GM18508 (cell line): ENCODE results near the gene NAE1.

ENCODE experiments used
- ATAC-seq: cut with Tn5 transposase; IDR thresholded peaks from one replicate; pipeline ENCODE4 v1.9.1; 2021; ENCODE audit warnings: moderate number of reproducible peaks; ENCODE audit not compliant: insufficient read depth, unreplicated experiment

Gene NAE1

DNA sequence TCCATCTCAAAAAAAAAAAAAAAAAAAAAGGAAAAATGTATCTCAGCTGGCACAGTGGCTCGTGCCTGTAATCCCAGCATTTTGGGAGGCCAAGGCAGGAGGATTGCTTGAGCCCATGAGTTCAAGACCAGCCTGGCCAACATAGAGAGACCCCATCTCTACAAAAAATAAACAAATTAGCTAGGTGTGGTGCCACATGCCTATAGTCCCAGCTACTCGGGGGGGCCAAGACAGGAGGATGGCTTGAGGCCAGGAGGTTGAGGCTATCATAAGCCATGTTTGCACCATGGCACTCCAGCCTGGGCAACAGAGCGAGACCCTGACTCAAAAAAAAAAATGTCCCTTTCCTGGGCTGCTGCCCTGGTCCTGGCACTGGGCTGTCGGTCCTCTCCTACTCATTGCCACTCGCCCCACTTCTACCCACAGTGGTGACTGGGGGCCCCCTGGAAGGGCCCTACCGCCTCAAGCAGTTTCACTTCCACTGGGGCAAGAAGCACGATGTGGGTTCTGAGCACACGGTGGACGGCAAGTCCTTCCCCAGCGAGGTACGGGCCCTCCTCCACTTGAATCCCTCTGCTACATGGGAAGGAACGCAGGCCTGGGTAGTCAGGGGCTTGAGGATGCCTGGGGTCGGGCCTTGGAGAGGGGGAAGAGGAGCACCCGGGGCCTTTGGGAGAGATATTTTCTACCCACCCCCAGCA is 19.5 kb upstream of the NAE1 start:
- ATAC-seq = no peak

DNA sequence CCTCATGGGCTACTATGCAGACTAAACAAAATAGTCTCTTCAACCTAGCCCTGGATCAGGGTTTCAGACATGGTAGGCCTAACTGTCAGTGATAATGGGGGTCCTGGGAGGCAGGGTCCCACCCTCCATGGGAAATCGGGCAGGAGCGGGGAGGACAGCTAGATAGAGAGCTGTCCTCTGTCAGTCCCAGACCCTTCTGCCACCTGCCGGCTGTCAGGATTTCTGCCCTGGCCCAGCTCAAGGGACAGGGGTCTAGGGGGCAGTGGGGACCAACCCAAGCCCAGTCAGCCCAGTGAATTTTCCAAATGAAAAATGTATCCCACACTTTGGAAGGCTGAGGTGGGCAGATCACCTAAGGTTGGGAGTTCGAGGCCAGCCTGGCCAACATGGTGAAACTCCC is 18.8 kb upstream of the NAE1 start:
- ATAC-seq = no peak

DNA sequence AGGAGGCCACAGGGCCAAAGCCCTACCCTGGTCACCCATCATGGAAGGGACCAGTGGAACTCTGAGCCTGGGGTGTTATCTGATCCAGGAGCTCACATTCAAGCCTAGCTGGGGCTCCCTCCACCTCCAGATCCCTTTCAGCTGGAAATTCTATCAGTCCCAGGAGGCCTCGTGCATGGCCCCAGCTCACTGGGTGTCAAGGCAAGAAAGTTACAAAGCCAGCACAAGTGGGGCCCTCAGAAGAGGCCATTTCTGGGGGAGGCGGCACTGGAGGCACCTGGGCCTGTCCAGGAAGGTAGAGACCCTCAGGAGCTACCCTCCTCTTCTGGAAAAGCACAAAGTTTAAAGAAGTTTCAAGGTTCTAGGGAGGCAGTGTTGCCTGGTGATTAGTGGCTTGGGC is 18.2 kb upstream of the NAE1 start:
- ATAC-seq = no peak

- no peak for ATAC-seq
Measured at GRCh38 chr16:66848172-66848571, 17.4 kb upstream of the NAE1 start.

- ATAC-seq = no peak
Measured at GRCh38 chr16:66847533-66848067, 16.8 kb upstream of the NAE1 start.

- no peak for ATAC-seq
Measured at GRCh38 chr16:66846831-66847230, 16.1 kb upstream of the NAE1 start.

GRCh38 chr16:66846266-66846665 is 15.5 kb upstream of the NAE1 start:
- ATAC-seq = no peak

DNA sequence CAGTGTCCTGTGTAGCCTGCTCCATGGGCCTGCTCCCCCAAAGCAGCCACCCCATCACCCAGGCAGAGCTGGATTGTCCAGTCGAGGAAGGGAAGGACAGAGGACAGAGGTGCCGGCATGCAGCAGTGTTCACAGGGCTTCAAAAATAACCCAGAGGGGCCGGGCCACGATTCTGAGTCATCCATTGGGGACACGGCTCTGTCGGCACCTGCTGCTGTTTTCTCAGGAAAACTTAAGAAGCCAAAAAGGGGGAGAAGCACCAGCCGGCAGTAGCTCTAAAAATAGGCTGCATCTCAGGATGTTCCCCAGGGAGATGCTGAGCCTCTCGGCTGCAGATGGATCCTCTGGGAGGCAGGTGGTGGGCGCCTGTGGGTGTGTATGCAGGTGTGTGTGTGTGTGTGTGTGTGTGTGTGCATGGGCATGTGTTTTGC is 15.0 kb upstream of the NAE1 start:
- no peak for ATAC-seq

DNA sequence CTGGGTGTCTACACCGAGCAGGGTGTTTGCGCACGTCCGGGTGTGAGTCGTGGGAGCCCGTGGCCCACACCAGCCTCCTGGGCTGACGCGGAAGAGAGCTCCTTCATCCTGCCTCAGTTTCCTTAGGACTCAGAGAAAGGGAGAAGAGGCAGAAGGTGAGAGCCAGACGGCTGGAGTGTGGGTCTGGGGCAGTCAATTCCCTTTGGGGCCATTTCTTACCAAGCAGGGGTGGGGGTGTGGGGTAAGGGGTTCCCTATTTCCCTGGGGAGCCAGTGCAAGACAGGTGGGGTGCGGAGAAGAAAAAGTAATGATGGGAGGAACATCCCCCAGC is 14.3 kb upstream of the NAE1 start:
- ATAC-seq = no peak

GRCh38 chr16:66844342-66845079 is 13.7 kb upstream of the NAE1 start, which contains the start of gene CA7:
Gene CA7, plus strand, starts transcription at chr16:66844414. Its CDS starts 74 bp downstream, at chr16:66844488.
- no peak for ATAC-seq

DNA sequence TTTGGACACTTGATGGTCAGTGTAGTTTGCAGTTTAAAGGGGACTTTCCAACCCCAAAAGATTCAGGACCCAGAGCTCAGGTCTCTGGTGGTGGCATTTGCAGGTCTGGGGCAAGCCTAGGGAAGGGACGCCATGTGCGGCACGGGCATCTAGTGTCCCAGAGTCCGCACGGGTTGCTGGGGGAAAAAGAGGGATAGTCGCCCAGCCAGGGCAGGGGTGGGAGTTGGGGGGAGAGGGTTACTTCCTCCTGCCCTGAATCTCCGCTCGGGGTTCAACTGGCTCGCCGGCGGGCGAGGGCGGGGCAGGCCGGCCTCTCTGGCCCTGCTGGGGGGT is 13.2 kb upstream of the NAE1 start:
- no peak for ATAC-seq

DNA sequence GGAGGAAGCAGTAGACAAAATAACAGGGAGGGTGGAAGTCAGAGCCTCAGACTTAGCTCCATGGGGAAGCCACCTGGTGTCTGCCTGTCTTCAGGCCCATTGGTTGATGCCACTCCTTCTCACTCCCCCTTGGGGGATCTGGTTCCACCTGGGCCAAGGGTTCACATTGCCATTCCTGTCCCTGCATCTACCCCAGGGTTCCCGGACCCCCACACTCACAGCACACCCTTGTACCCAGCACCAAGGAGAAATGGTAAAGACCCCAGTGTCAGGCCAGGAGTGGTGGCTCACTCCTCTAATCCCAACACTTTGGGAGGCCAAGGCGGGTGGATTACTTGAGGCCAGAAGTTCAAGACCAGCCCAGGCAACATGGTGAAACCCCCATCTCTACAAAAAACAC is 12.4 kb upstream of the NAE1 start:
- ATAC-seq = no peak

DNA sequence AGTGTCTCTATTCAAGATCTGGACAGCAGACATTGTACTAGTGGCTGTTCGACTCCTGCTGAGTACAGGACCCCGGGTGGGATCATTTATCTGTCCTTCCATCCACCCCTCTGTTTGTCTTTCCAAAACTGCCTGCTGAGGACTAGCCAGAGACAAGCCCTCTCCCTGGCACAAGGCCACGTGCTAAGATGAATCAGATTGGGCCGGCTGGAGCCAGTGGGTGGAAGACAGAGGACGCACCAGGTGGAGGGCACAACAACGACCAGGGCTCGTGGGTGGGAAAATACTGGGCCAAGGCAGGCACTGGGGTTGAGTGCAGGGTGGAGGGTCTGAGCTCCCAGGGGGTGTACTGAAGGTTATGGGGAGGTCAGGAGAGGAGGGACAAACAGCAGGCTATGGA is 12.0 kb upstream of the NAE1 start:
- ATAC-seq = no peak

- no peak for ATAC-seq
Measured at GRCh38 chr16:66841366-66841765, 10.6 kb upstream of the NAE1 start.

- no peak for ATAC-seq
Measured at GRCh38 chr16:66840883-66841282, 10.1 kb upstream of the NAE1 start.

GRCh38 chr16:66834746-66835145 is 4.0 kb upstream of the NAE1 start:
- ATAC-seq = no peak

DNA sequence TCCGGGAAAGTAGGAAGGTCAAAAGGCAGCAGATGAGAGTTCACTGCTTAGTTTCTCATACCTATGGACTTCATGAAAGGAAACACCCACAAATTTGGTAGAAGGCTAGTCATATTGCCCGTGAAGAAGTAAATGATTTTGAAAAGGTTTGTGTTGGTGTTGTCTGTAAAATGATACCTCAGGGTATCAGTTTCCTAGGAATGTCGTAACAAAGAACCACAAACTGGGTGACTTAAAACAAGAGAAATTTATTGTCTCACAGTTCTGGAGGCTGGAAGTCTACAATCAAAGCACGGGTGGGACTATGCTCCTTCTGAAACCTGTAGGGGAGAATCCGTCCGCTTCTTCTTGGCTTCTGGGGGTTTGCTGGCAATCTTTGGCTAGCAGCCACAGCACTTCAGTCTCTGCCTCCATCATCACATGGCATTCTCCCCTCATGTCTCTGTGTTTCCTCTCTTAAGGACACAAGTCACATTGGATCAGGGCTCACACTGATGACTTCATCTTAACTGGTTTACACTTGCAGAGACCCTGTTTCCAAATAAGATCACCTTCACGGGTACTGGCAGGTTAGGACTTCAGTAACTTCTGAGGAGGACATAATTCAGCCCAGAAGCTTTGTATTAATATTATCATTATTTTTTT is 2.0 kb upstream of the NAE1 start:
- ATAC-seq = no peak

- no peak for ATAC-seq
Measured at GRCh38 chr16:66832190-66832589, 1.4 kb upstream of the NAE1 start.

DNA sequence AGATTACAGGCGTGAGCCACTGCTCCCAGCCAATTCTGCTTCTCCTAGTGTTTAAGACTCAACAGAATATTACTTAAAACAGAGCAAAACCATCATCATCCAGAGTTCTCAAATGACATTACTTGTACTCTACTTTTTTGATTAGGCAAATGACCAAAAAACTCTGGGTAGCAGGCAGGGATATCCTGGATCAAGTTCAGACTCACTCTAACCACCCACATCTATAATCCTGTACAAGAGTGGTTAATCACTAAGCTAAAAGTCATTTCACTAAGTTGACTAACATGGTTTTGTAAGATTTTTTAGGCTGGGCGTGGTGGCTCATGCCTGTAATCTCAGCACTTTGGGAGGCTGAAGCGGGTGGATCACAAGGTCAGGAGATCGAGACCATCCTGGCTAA is 6.8 kb downstream of the NAE1 start:
- ATAC-seq = no peak

DNA sequence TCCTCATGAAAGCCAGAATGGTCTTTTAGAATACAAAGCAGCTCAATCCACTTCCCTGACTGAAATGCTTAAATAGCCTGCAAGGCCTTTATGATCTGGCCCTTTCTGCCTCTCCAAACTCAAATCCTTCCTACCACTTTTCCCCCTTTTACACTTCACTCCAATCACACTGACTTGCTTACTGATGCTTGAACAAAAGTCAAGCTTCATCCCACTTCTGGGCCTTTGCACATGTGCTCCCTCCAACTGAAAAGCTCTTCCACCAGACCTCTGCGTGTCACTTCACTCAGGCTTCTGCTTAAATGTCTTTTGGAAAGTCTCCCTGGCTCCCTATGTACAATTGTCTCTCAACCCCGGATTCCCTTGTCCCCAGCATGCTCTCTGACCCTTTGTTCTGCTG is 16.0 kb downstream of the NAE1 start:
- ATAC-seq = no peak

DNA sequence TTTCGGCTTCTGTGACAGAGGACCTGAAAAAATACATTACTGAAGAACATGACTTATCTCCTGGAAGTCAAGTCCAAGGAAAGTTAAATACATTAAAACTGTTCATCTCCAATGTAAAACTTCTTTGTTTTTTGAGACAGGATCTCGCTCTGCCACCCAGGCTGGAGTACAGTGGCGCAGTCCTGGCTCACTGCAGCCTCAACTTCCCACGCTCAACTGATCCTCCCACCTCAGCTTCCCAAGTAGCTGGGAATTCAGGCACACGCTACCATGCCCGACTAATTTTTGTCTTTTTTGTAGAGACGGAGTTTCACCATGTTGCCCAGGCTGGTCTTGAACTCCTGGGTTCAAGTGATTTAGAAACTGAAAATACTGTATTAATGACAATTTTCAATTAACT is 19.7 kb downstream of the NAE1 start:
- ATAC-seq = no peak
